ENCODE data around the gene STXBP3. TPM values are rescaled to one million over a fixed set of nuclear protein-coding genes. Genes with fewer than 3 reads are reported as not detected.

The STXBP3 gene, protein sequence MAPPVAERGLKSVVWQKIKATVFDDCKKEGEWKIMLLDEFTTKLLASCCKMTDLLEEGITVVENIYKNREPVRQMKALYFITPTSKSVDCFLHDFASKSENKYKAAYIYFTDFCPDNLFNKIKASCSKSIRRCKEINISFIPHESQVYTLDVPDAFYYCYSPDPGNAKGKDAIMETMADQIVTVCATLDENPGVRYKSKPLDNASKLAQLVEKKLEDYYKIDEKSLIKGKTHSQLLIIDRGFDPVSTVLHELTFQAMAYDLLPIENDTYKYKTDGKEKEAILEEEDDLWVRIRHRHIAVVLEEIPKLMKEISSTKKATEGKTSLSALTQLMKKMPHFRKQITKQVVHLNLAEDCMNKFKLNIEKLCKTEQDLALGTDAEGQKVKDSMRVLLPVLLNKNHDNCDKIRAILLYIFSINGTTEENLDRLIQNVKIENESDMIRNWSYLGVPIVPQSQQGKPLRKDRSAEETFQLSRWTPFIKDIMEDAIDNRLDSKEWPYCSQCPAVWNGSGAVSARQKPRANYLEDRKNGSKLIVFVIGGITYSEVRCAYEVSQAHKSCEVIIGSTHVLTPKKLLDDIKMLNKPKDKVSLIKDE
- 51.2 and 51.8 TPM in 2 replicates for total RNA-seq

DNA sequence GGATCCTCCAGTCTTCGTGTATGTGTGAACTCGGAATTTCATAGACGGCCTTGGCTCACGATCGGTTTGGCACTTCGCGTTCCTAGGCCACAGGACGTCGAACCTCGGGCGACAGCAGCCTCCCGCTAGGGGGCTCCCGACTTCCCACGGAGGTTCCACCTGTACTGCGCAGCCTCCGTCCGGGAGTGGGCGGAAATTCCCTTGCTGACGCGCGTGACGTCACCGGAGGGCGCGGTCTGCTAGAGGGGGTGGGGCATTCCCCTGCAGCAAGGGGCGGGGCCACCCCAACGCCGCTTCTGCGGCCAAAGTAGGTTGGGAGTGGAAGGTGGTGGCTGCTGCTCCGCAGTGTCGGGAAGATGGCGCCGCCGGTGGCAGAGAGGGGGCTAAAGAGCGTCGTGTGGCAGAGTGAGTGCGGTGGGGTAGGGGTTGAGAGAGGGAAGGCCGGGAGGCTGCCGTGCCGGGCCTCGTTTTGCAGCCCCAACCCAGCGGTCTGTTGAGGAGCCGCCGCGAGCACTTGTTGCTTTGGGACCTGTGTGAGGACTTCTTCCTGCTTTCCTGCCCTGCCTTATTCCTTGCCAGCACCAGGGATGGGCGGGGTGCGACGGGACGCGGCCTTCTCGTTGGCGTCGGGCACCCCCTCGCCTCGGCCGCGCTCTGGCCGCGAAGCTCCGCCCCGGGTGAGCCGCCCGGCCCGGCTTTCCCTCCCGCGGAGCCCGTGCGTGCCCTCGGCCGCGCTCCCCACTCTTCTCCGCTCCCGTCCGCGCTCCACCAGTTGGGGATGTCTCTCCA is at the start of gene STXBP3:
TSS of gene STXBP3 (plus strand) at position 293 of the 789 bp plus-strand sequence. CDS start at position 357, 64 bp downstream.

DNA sequence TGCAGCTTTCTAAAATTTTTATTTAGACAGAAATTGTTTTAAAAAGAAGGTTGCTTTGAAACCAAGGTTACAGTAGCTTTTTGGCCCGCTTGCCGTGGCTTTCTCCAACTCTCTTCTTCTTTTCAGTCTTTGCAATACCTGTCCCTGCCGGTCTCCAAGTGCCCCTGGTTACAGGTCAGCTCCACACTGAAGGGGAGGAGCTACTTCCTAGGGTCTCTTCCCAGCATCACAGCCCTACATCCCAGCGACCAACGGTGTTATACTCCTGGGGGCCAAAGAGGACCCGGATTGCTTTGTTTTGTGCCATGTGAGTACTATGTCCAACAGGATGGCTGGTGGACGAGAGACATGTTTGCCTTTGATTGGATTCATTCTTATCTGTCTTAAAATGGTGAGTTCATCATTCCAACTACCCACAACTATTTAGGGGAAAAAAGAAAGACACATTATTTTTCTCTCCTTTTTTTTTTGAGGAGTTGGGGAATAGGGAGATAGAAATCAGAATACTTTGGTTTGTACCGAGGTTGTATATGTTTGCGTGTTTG is 33.8 kb upstream of the STXBP3 start, which contains the start of gene FNDC7:
TSS of gene FNDC7 (plus strand) at position 303 of the 545 bp plus-strand sequence. CDS start at position 329, 26 bp downstream.

DNA sequence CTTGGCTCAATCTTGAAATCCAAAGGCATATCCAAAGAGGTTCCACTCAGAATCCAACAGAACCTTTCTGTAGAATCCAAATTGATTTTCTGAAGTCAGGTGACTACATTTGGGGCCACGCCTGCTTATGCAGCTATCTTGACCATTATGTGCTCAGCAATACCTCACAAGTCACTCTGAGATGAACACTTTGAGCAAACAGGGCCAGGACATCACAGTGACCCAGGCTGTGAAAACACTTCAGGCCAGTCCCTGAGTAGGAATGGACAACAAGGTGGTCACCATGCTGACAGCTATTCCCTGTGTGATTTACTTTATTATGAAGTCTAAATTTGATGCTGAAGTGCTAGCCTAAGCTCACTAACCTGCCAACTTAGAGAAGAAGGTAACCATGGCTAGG is 110.5 kb downstream of the STXBP3 start, which contains the start of gene AKNAD1:
TSS of gene AKNAD1 (minus strand) at position 101 of the 400 bp plus-strand sequence. CDS start 4,430 bp downstream, outside the sequence.

Other genes with a start within 250 kb of the STXBP3 start
- 4.2 and 4.3 TPM in 2 replicates for gene EEIG2, start 186.6 kb upstream of the STXBP3 start, total RNA-seq
- gene HENMT1, start 85.6 kb upstream of the STXBP3 start, total RNA-seq: 1.2 and 1.8 TPM in 2 replicates
- 11.4 and 14.4 TPM in 2 replicates for gene PRPF38B, start 54.4 kb upstream of the STXBP3 start, total RNA-seq
- gene FNDC7, start 33.8 kb upstream of the STXBP3 start, total RNA-seq: not detected in 2 replicates
- not detected in 2 replicates for gene AKNAD1, start 110.4 kb downstream of the STXBP3 start, total RNA-seq
- 10.9 and 15.2 TPM in 2 replicates for gene GPSM2, start 130.3 kb downstream of the STXBP3 start, total RNA-seq
- gene CLCC1, start 216.8 kb downstream of the STXBP3 start, total RNA-seq: 22.6 and 29.2 TPM in 2 replicates